HepG2 (cell line): ENCODE data around the gene PTPRE. TPM values are rescaled to one million over a fixed set of nuclear protein-coding genes. Genes with fewer than 3 reads are reported as not detected.

ENCODE experiments used
- ATAC-seq: fragments of 200-7000 bp; cut with Tn5 transposase; 3 replicates; pipeline ENCODE4 v1.9.1; 2020; ENCODE audit warnings: mild to moderate bottlenecking, moderate library complexity
- BruUV-seq: library from RNA; stranded (reverse); fragments of 400-500 nt; replicated peaks from 2 replicates; lab custom pipeline; 2021; lab: Mats Ljungman, UMichigan
- CTCF ChIA-PET: fragments of 300-600 bp; formaldehyde crosslinking; extraction: SDS; loops from one replicate; lab custom pipeline; 2021; ENCODE audit warnings: low total read pairs, inconsistent platforms, low intra/inter-chr PET ratio; lab: Yijun Ruan, JAX
- POLR2A ChIA-PET: fragments of 350-600 bp; sonication (Branson Sonifier 250); formaldehyde crosslinking; loops from one replicate; lab custom pipeline; 2020; ENCODE audit warnings: antibody characterized with exemption, inconsistent platforms; lab: Yijun Ruan, JAX
- DNase-seq: peaks from one replicate; pipeline ENCODE4 v3.0.0-alpha.2; 2015; ENCODE audit warnings: low spot score
- FAIRE-seq: peaks from 3 replicates; lab custom pipeline; 2011; peaks lifted over from hg19 to GRCh38; lab: Jason Lieb, UNC
- H2AFZ ChIP-seq: one replicate; pipeline ENCODE4 v1.6.1; 2011; ENCODE audit warnings: low read length, inconsistent platforms
- H3K27ac ChIP-seq: fragments of 300-600 bp; 3 replicates; pipeline ENCODE4 v1.8.0; 2011; ENCODE audit warnings: mixed run types, mild to moderate bottlenecking, mixed read lengths, low read length, inconsistent platforms; ENCODE audit not compliant: insufficient read depth; ENCODE audit errors: extremely low read length
- H3K27me3 ChIP-seq, 2 experiments: fragments of 200-600 bp in 1 of 2; 2 replicates in 1 of 2; 3 replicates in 1 of 2; pipeline versions ENCODE4 v1.6.0 to v1.8.0; 2011; ENCODE audit warnings: low read length in 2 of 2, mild to moderate bottlenecking in 2 of 2, moderate library complexity in 2 of 2, inconsistent platforms in 1 of 2; ENCODE audit not compliant: insufficient read depth in 2 of 2, control insufficient read depth in 1 of 2
- H3K36me3 ChIP-seq, 2 experiments: fragments of 200-600 bp in 1 of 2; replicated peaks in 1 of 2; 2 replicates in 1 of 2; 3 replicates in 1 of 2; pipeline versions ENCODE4 v1.5.1 to v1.8.0; 2011; ENCODE audit warnings: low read length in 2 of 2, inconsistent platforms in 1 of 2; ENCODE audit not compliant: insufficient read depth in 2 of 2, control insufficient read depth in 1 of 2
- H3K4me1 ChIP-seq: 2 replicates; pipeline ENCODE4 v1.5.1; 2012; ENCODE audit warnings: low read length, inconsistent platforms; ENCODE audit not compliant: insufficient read depth
- H3K4me2 ChIP-seq: 2 replicates; pipeline ENCODE4 v1.6.0; 2011; ENCODE audit warnings: low read depth, low read length, inconsistent platforms
- H3K4me3 ChIP-seq, 3 experiments: fragments of 200-600 bp in 1 of 3; sonication (generic), shearing (Covaris generic) in 1 of 3; replicated peaks in 1 of 3; 2 replicates each; pipeline ENCODE4 v1.5.1; 2011 to 2016; ENCODE audit warnings: low read length in 3 of 3, inconsistent platforms in 2 of 3, low read depth in 2 of 3, mild to moderate bottlenecking in 2 of 3, control low read depth in 1 of 3, mixed read lengths in 1 of 3; ENCODE audit not compliant: insufficient read depth in 1 of 3
- H3K79me2 ChIP-seq: one replicate; pipeline ENCODE4 v1.6.1; 2011; ENCODE audit warnings: low read length, inconsistent platforms; ENCODE audit not compliant: insufficient read depth
- H3K9ac ChIP-seq: 2 replicates; pipeline ENCODE4 v1.6.0; 2011; ENCODE audit warnings: mild to moderate bottlenecking, low read depth, low read length, inconsistent platforms; ENCODE audit not compliant: insufficient read depth
- H3K9me3 ChIP-seq: 2 replicates; pipeline ENCODE4 v1.5.1; 2012; ENCODE audit warnings: mild to moderate bottlenecking, low read length
- H4K20me1 ChIP-seq: 2 replicates; pipeline ENCODE4 v1.6.0; 2011; ENCODE audit warnings: inconsistent platforms, mild to moderate bottlenecking, low read length, moderate library complexity; ENCODE audit not compliant: insufficient read depth
- CEBPB ChIP-seq: IDR thresholded peaks from 2 replicates; pipeline ENCODE4 v1.6.1; 2011; ENCODE audit warnings: low read depth, low read length, improper control_type of control experiment, borderline replicate concordance
- CSRNP1 ChIP-seq: sonication (generic); formaldehyde crosslinking; IDR thresholded peaks from 2 replicates; pipeline ENCODE4 v1.8.1; 2023; ENCODE audit warnings: mild to moderate bottlenecking, missing genetic modification reagents
- GATAD2A ChIP-seq: IDR thresholded peaks from 2 replicates; pipeline ENCODE4 v1.6.1; 2016
- HNRNPL ChIP-seq: fragments of 200-400 bp; formaldehyde crosslinking; IDR thresholded peaks from 2 replicates; pipeline ENCODE4 v1.6.1; 2017; ENCODE audit warnings: mild to moderate bottlenecking, low read depth, low read length
- KLF12 ChIP-seq: sonication (generic); formaldehyde crosslinking; IDR thresholded peaks from 2 replicates; pipeline ENCODE4 v1.4.0; 2020; ENCODE audit warnings: missing genetic modification reagents, borderline replicate concordance
- PCBP2 ChIP-seq: fragments of 200-400 bp; formaldehyde crosslinking; optimal IDR thresholded peaks from 2 replicates; pipeline ENCODE3; 2018; ENCODE audit warnings: low read length, low read depth; ENCODE audit not compliant: poor library complexity, severe bottlenecking
- RCOR2 ChIP-seq: IDR thresholded peaks from 2 replicates; pipeline ENCODE4 v1.6.1; 2016; ENCODE audit warnings: missing biosample characterization, missing genetic modification reagents
- ZBTB33 ChIP-seq: sonication (generic); formaldehyde crosslinking; IDR thresholded peaks from 2 replicates; pipeline ENCODE4 v1.4.0; 2020; ENCODE audit warnings: missing genetic modification reagents
- ZNF674 ChIP-seq: sonication (generic); formaldehyde crosslinking; IDR thresholded peaks from 2 replicates; pipeline ENCODE4 v1.5.0; 2020; ENCODE audit warnings: low read depth, mild to moderate bottlenecking, missing genetic modification reagents
- ZNF841 ChIP-seq: sonication (generic); formaldehyde crosslinking; IDR thresholded peaks from 2 replicates; pipeline ENCODE4 v1.8.1; 2023; ENCODE audit warnings: missing genetic modification reagents, borderline replicate concordance
- WGBS: methylation state at CpG from one replicate; pipeline ENCODE4 v1.1.6; 2017; ENCODE audit warnings: low lambda C conversion rate; 5-methylcytosine and 5-hydroxymethylcytosine counted together
- in situ Hi-C: cut with HindIII; loops from 2 replicates; pipeline ENCODE4 v1.10.0; 2017; ENCODE audit warnings: low pct_unique_long_range_greater_than_20kb; ENCODE audit not compliant: extremely low pct_ligation_motif_present
- intact Hi-C: fragments of 100-400 bp; cut with micrococcal nuclease; formaldehyde crosslinking; loops from one replicate; pipeline ENCODE4 v1.10.0; 2022; ENCODE audit not compliant: unreplicated experiment
- polyA plus RNA-seq, 8 experiments: library from polyadenylated mRNA; depleted of rRNA in 3 of 8; stranded (reverse) in 7 of 8; unstranded in 1 of 8; fragments of >200 nt; fragmentation: Illumina TruSeq in 4 of 8; extraction: Trizol in 4 of 8; gene quantifications; 2 replicates each; pipeline versions ENCODE4 v1.2.1 to v1.2.3, GENCODE V29; 2011 to 2016; ENCODE audit warnings: low read depth in 4 of 8, missing spikeins in 1 of 8, mixed read lengths in 1 of 8; ENCODE audit not compliant: insufficient read depth in 1 of 8
- total RNA-seq, 5 experiments: library from RNA; depleted of rRNA; stranded (reverse); fragments of >200 nt; fragmentation: Illumina TruSeq; extraction: Trizol; gene quantifications; 2 replicates each; pipeline ENCODE4 v1.2.3, GENCODE V29; 2016; ENCODE audit warnings: low read depth in 1 of 5

Gene PTPRE
- total and polyA plus RNA-seq, 2 of the 13 experiments (the other 11 are each of a cell fraction or from before 2014, with no cell fraction given), result 0.01 to 0.02 TPM

- no peaks in the 10 kb centered on the region for H3K79me2 ChIP-seq
- CTCF ChIA-PET, result no interaction called here
- no peaks in the 10 kb centered on the region for H3K36me3 ChIP-seq
- DNase-seq (no peak), FAIRE-seq (no peak), ATAC-seq (no peak)
- peaks cover 7 to 75% of the 10 kb centered on the region in 2 experiments for H3K27me3 ChIP-seq
- no peaks in the 10 kb centered on the region for H4K20me1 ChIP-seq
- H3K4me3 ChIP-seq, result no peak overlapping the region
- TF ChIP-seq HNRNPL, result no peak
- TF ChIP-seq CEBPB, result no peak
- no peaks in the 10 kb centered on the region for H3K4me1 ChIP-seq
- H2AFZ ChIP-seq, result no peak overlapping the region
- intact Hi-C loops, result no loop called here
- H3K4me2 ChIP-seq, result no peak overlapping the region
- POLR2A ChIA-PET, result no interaction called here
- H3K27ac ChIP-seq, result no peak overlapping the region
- 38% methylated on average over 17 of the region's 17 CpGs for WGBS
- BruUV-seq, result no TSS peak
- in situ Hi-C loops, result no loop called here
- H3K9ac ChIP-seq, result no peak overlapping the region
- H3K9me3 ChIP-seq, result no peaks in the 10 kb centered on the region
These were observed 91.7 kb downstream of the PTPRE start for GRCh38 chr10:127998501-127999144.

- intact Hi-C loops (no loop called here), in situ Hi-C loops (loop anchor here (25.0 kb wide), 1 partner anchor 287 kb away; no protein-coding TSS in a partner anchor)
- H4K20me1 ChIP-seq, result no peaks in the 10 kb centered on the region
- no peaks in the 10 kb centered on the region for H3K36me3 ChIP-seq
- H3K4me1 ChIP-seq, result no peaks in the 10 kb centered on the region
- ChIA-PET CTCF (no interaction called here), POLR2A (no interaction called here)
- no peak overlapping the region for H2AFZ ChIP-seq
- H3K9me3 ChIP-seq, result no peaks in the 10 kb centered on the region
- H3K79me2 ChIP-seq, result no peaks in the 10 kb centered on the region
- DNase-seq (no peak), FAIRE-seq (no peak), ATAC-seq (no peak)
- H3K4me2 ChIP-seq, result no peak overlapping the region
- no TSS peak for BruUV-seq
- 24% methylated on average over 23 of the region's 23 CpGs for WGBS
- no peak overlapping the region for H3K4me3 ChIP-seq
- H3K27me3 ChIP-seq, result peaks cover 7 to 71% of the 10 kb centered on the region in 2 experiments
- H3K27ac ChIP-seq, result no peak overlapping the region
- no peak overlapping the region for H3K9ac ChIP-seq
- TF ChIP-seq ZNF674 (CRISPR knock-in tag) (no peak), ZNF841 (CRISPR knock-in tag) (no peak), ZBTB33 (CRISPR knock-in tag) (no peak), RCOR2 (CRISPR knock-in tag) (no peak), GATAD2A (CRISPR knock-in tag) (no peak), CSRNP1 (CRISPR knock-in tag) (no peak), PCBP2 (no peak), KLF12 (no peak)
These were observed 92.6 kb downstream of the PTPRE start for GRCh38 chr10:127999297-128000129.
